HepG2 (cell line): ENCODE measurements around the gene SMYD4. TPM values are rescaled to one million over a fixed set of nuclear protein-coding genes. Genes with fewer than 3 reads are reported as not detected.
A peak's percentile ranks its signal among the peaks of the same experiment; 100 is the strongest.

ENCODE experiments used
- ATAC-seq: fragments of 200-7000 bp; cut with Tn5 transposase; 3 replicates; pipeline ENCODE4 v1.9.1; 2020; ENCODE audit warnings: mild to moderate bottlenecking, moderate library complexity
- BruUV-seq: library from RNA; stranded (reverse); fragments of 400-500 nt; replicated peaks from 2 replicates; lab custom pipeline; 2021; lab: Mats Ljungman, UMichigan
- CTCF ChIA-PET: fragments of 300-600 bp; formaldehyde crosslinking; extraction: SDS; loops from one replicate; lab custom pipeline; 2021; ENCODE audit warnings: low total read pairs, inconsistent platforms, low intra/inter-chr PET ratio; lab: Yijun Ruan, JAX
- POLR2A ChIA-PET: fragments of 350-600 bp; sonication (Branson Sonifier 250); formaldehyde crosslinking; loops from one replicate; lab custom pipeline; 2020; ENCODE audit warnings: antibody characterized with exemption, inconsistent platforms; lab: Yijun Ruan, JAX
- DNase-seq: peaks from one replicate; pipeline ENCODE4 v3.0.0-alpha.2; 2015; ENCODE audit warnings: low spot score
- FAIRE-seq: peaks from 3 replicates; lab custom pipeline; 2011; peaks lifted over from hg19 to GRCh38; lab: Jason Lieb, UNC
- H2AFZ ChIP-seq: one replicate; pipeline ENCODE4 v1.6.1; 2011; ENCODE audit warnings: low read length, inconsistent platforms
- H3K27ac ChIP-seq: fragments of 300-600 bp; 3 replicates; pipeline ENCODE4 v1.8.0; 2011; ENCODE audit warnings: mixed run types, mild to moderate bottlenecking, mixed read lengths, low read length, inconsistent platforms; ENCODE audit not compliant: insufficient read depth; ENCODE audit errors: extremely low read length
- H3K27me3 ChIP-seq, 2 experiments: fragments of 200-600 bp in 1 of 2; 2 replicates in 1 of 2; 3 replicates in 1 of 2; pipeline versions ENCODE4 v1.6.0 to v1.8.0; 2011; ENCODE audit warnings: low read length in 2 of 2, mild to moderate bottlenecking in 2 of 2, moderate library complexity in 2 of 2, inconsistent platforms in 1 of 2; ENCODE audit not compliant: insufficient read depth in 2 of 2, control insufficient read depth in 1 of 2
- H3K36me3 ChIP-seq, 2 experiments: fragments of 200-600 bp in 1 of 2; replicated peaks in 1 of 2; 2 replicates in 1 of 2; 3 replicates in 1 of 2; pipeline versions ENCODE4 v1.5.1 to v1.8.0; 2011; ENCODE audit warnings: low read length in 2 of 2, inconsistent platforms in 1 of 2; ENCODE audit not compliant: insufficient read depth in 2 of 2, control insufficient read depth in 1 of 2
- H3K4me1 ChIP-seq: 2 replicates; pipeline ENCODE4 v1.5.1; 2012; ENCODE audit warnings: low read length, inconsistent platforms; ENCODE audit not compliant: insufficient read depth
- H3K4me2 ChIP-seq: 2 replicates; pipeline ENCODE4 v1.6.0; 2011; ENCODE audit warnings: low read depth, low read length, inconsistent platforms
- H3K4me3 ChIP-seq, 3 experiments: fragments of 200-600 bp in 1 of 3; sonication (generic), shearing (Covaris generic) in 1 of 3; replicated peaks in 1 of 3; 2 replicates each; pipeline ENCODE4 v1.5.1; 2011 to 2016; ENCODE audit warnings: low read length in 3 of 3, inconsistent platforms in 2 of 3, low read depth in 2 of 3, mild to moderate bottlenecking in 2 of 3, control low read depth in 1 of 3, mixed read lengths in 1 of 3; ENCODE audit not compliant: insufficient read depth in 1 of 3
- H3K79me2 ChIP-seq: one replicate; pipeline ENCODE4 v1.6.1; 2011; ENCODE audit warnings: low read length, inconsistent platforms; ENCODE audit not compliant: insufficient read depth
- H3K9ac ChIP-seq: 2 replicates; pipeline ENCODE4 v1.6.0; 2011; ENCODE audit warnings: mild to moderate bottlenecking, low read depth, low read length, inconsistent platforms; ENCODE audit not compliant: insufficient read depth
- H3K9me3 ChIP-seq: 2 replicates; pipeline ENCODE4 v1.5.1; 2012; ENCODE audit warnings: mild to moderate bottlenecking, low read length
- H4K20me1 ChIP-seq: 2 replicates; pipeline ENCODE4 v1.6.0; 2011; ENCODE audit warnings: inconsistent platforms, mild to moderate bottlenecking, low read length, moderate library complexity; ENCODE audit not compliant: insufficient read depth
- AGO2 ChIP-seq: fragments of 200-400 bp; formaldehyde crosslinking; optimal IDR thresholded peaks from 2 replicates; pipeline ENCODE3; 2017; ENCODE audit warnings: mild to moderate bottlenecking, low read depth, low read length, moderate library complexity
- CEBPB ChIP-seq: IDR thresholded peaks from 2 replicates; pipeline ENCODE4 v1.6.1; 2011; ENCODE audit warnings: low read depth, low read length, improper control_type of control experiment, borderline replicate concordance
- CENPBD1 ChIP-seq: sonication (generic); formaldehyde crosslinking; IDR thresholded peaks from 2 replicates; pipeline ENCODE4 v1.8.0; 2022; ENCODE audit warnings: missing genetic modification reagents, low read depth, mild to moderate bottlenecking, borderline replicate concordance
- CHCHD3 ChIP-seq: sonication (generic); formaldehyde crosslinking; IDR thresholded peaks from 2 replicates; pipeline ENCODE4 v1.8.0; 2022; ENCODE audit warnings: mild to moderate bottlenecking, missing genetic modification reagents, moderate library complexity
- KLF11 ChIP-seq: IDR thresholded peaks from 2 replicates; pipeline ENCODE4 v1.6.1; 2016; ENCODE audit warnings: missing compliant biosample characterization
- MATR3 ChIP-seq: sonication (generic); formaldehyde crosslinking; IDR thresholded peaks from 2 replicates; pipeline ENCODE4 v1.4.0; 2020; ENCODE audit warnings: missing genetic modification reagents
- MED8 ChIP-seq: sonication (generic); formaldehyde crosslinking; IDR thresholded peaks from 2 replicates; pipeline ENCODE4 v1.8.1; 2023; ENCODE audit warnings: mild to moderate bottlenecking, missing genetic modification reagents; ENCODE audit not compliant: insufficient replicate concordance
- MTA3 ChIP-seq: sonication (generic); formaldehyde crosslinking; IDR thresholded peaks from 2 replicates; pipeline ENCODE4 v1.4.0; 2020; ENCODE audit warnings: missing genetic modification reagents
- STAT6 ChIP-seq: sonication (generic); formaldehyde crosslinking; IDR thresholded peaks from 2 replicates; pipeline ENCODE4 v1.4.0; 2020; ENCODE audit warnings: missing genetic modification reagents, mild to moderate bottlenecking, borderline replicate concordance
- WIZ ChIP-seq: sonication (generic); formaldehyde crosslinking; IDR thresholded peaks from 2 replicates; pipeline ENCODE4 v1.5.1; 2020; ENCODE audit warnings: mild to moderate bottlenecking, missing genetic modification reagents
- ZBTB49 ChIP-seq: sonication (generic); formaldehyde crosslinking; IDR thresholded peaks from 2 replicates; pipeline ENCODE4 v1.4.0; 2020; ENCODE audit warnings: missing genetic modification reagents, borderline replicate concordance
- ZKSCAN1 ChIP-seq: fragments of 150-350 bp; IDR thresholded peaks from 2 replicates; pipeline ENCODE4 v1.6.1; 2014; ENCODE audit warnings: low read length
- ZNF501 ChIP-seq: sonication (generic); formaldehyde crosslinking; IDR thresholded peaks from 2 replicates; pipeline ENCODE4 v1.5.1; 2020; ENCODE audit warnings: mild to moderate bottlenecking, moderate library complexity, missing genetic modification reagents
- WGBS: methylation state at CpG from one replicate; pipeline ENCODE4 v1.1.6; 2017; ENCODE audit warnings: low lambda C conversion rate; 5-methylcytosine and 5-hydroxymethylcytosine counted together
- in situ Hi-C: cut with HindIII; loops from 2 replicates; pipeline ENCODE4 v1.10.0; 2017; ENCODE audit warnings: low pct_unique_long_range_greater_than_20kb; ENCODE audit not compliant: extremely low pct_ligation_motif_present
- intact Hi-C: fragments of 100-400 bp; cut with micrococcal nuclease; formaldehyde crosslinking; loops from one replicate; pipeline ENCODE4 v1.10.0; 2022; ENCODE audit not compliant: unreplicated experiment
- polyA plus RNA-seq, 8 experiments: library from polyadenylated mRNA; depleted of rRNA in 3 of 8; stranded (reverse) in 7 of 8; unstranded in 1 of 8; fragments of >200 nt; fragmentation: Illumina TruSeq in 4 of 8; extraction: Trizol in 4 of 8; gene quantifications; 2 replicates each; pipeline versions ENCODE4 v1.2.1 to v1.2.3, GENCODE V29; 2011 to 2016; ENCODE audit warnings: low read depth in 4 of 8, missing spikeins in 1 of 8, mixed read lengths in 1 of 8; ENCODE audit not compliant: insufficient read depth in 1 of 8
- total RNA-seq, 5 experiments: library from RNA; depleted of rRNA; stranded (reverse); fragments of >200 nt; fragmentation: Illumina TruSeq; extraction: Trizol; gene quantifications; 2 replicates each; pipeline ENCODE4 v1.2.3, GENCODE V29; 2016; ENCODE audit warnings: low read depth in 1 of 5
- TF ChIP-seq, protein P1 (sequence below): sonication (generic); formaldehyde crosslinking; IDR thresholded peaks from 2 replicates; pipeline ENCODE4 v1.8.0; 2022; ENCODE audit warnings: missing genetic modification reagents, mild to moderate bottlenecking, moderate library complexity, borderline replicate concordance
- TF ChIP-seq, protein P2 (sequence below): sonication (generic); formaldehyde crosslinking; IDR thresholded peaks from 2 replicates; pipeline ENCODE4 v1.9.0; 2021; ENCODE audit warnings: missing genetic modification reagents, borderline replicate concordance

SMYD4 gene
- total and polyA plus RNA-seq, 2 of the 13 experiments (the other 11 are each of a cell fraction or from before 2014, with no cell fraction given), result 7.4 to 11.3 TPM

GRCh38 chr17:1753767-1754429, 75.8 kb downstream of the SMYD4 start:
- ChIA-PET CTCF (no interaction called here), POLR2A (interaction anchor here (0.6 to 16.4 kb wide), 7 partner anchors 9 to 33 kb away, joined by 3 to 299 read pairs (median 92); partner anchors contain the start of genes SERPINF1, SERPINF2 and WDR81)
- no peaks in the 10 kb centered on the region for H3K79me2 ChIP-seq
- 91% methylated on average over 19 of the region's 23 CpGs for WGBS
- no peaks in the 10 kb centered on the region for H3K9me3 ChIP-seq
- intact Hi-C loops, result no loop called here
- ATAC-seq, result peak; percentile 20
- FAIRE-seq, result no peak
- no peak overlapping the region; the same call in 1 of the 2 replicates for H3K4me2 ChIP-seq
- no peaks in the 10 kb centered on the region for H3K27me3 ChIP-seq
- peaks cover 3 to 13% of the 10 kb centered on the region in 2 experiments; a peak in 3 of 5 replicates for H3K36me3 ChIP-seq
- H4K20me1 ChIP-seq, result peaks cover 14% of the 10 kb centered on the region; the same call in 1 of the 2 replicates
- DNase-seq, result no peak
- in situ Hi-C loops, result no loop called here
- no peak overlapping the region for H2AFZ ChIP-seq
- H3K9ac ChIP-seq, result no peak overlapping the region
- no peak overlapping the region for H3K4me3 ChIP-seq
- peak overlapping the region; percentile 30 for H3K27ac ChIP-seq
- no TSS peak for BruUV-seq
- H3K4me1 ChIP-seq, result peaks cover 49% of the 10 kb centered on the region
- peak; percentile 44 for TF ChIP-seq ZNF501 (CRISPR knock-in tag)
- TF ChIP-seq ZKSCAN1, result no peak
- no peak for TF ChIP-seq WIZ (CRISPR knock-in tag)
- TF ChIP-seq MED8 (CRISPR knock-in tag), result no peak
- TF ChIP-seq CENPBD1, result no peak
- TF ChIP-seq, protein P1, sequence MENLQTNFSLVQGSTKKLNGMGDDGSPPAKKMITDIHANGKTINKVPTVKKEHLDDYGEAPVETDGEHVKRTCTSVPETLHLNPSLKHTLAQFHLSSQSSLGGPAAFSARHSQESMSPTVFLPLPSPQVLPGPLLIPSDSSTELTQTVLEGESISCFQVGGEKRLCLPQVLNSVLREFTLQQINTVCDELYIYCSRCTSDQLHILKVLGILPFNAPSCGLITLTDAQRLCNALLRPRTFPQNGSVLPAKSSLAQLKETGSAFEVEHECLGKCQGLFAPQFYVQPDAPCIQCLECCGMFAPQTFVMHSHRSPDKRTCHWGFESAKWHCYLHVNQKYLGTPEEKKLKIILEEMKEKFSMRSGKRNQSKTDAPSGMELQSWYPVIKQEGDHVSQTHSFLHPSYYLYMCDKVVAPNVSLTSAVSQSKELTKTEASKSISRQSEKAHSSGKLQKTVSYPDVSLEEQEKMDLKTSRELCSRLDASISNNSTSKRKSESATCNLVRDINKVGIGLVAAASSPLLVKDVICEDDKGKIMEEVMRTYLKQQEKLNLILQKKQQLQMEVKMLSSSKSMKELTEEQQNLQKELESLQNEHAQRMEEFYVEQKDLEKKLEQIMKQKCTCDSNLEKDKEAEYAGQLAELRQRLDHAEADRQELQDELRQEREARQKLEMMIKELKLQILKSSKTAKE (CRISPR knock-in tag), result no peak
- TF ChIP-seq ZBTB49 (CRISPR knock-in tag), result no peak
- TF ChIP-seq, protein P2, sequence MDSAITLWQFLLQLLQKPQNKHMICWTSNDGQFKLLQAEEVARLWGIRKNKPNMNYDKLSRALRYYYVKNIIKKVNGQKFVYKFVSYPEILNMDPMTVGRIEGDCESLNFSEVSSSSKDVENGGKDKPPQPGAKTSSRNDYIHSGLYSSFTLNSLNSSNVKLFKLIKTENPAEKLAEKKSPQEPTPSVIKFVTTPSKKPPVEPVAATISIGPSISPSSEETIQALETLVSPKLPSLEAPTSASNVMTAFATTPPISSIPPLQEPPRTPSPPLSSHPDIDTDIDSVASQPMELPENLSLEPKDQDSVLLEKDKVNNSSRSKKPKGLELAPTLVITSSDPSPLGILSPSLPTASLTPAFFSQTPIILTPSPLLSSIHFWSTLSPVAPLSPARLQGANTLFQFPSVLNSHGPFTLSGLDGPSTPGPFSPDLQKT (CRISPR knock-in tag), result no peak
- TF ChIP-seq KLF11 (CRISPR knock-in tag), result no peak
- TF ChIP-seq AGO2, result peak; percentile 99
- no peak for TF ChIP-seq CEBPB
- no peak for TF ChIP-seq CHCHD3
- TF ChIP-seq MATR3 (CRISPR knock-in tag), result no peak
- TF ChIP-seq STAT6, result no peak
- no peak for TF ChIP-seq MTA3 (CRISPR knock-in tag)
